UCSD-AML1 (cell line): ENCODE measurements around the gene FSIP2.

Experiments used
- DNase-seq: peaks from one replicate; lab custom pipeline; 2025; ENCODE audit not compliant: unreplicated experiment; lab: John Stamatoyannopoulos, UW

Gene FSIP2, protein sequence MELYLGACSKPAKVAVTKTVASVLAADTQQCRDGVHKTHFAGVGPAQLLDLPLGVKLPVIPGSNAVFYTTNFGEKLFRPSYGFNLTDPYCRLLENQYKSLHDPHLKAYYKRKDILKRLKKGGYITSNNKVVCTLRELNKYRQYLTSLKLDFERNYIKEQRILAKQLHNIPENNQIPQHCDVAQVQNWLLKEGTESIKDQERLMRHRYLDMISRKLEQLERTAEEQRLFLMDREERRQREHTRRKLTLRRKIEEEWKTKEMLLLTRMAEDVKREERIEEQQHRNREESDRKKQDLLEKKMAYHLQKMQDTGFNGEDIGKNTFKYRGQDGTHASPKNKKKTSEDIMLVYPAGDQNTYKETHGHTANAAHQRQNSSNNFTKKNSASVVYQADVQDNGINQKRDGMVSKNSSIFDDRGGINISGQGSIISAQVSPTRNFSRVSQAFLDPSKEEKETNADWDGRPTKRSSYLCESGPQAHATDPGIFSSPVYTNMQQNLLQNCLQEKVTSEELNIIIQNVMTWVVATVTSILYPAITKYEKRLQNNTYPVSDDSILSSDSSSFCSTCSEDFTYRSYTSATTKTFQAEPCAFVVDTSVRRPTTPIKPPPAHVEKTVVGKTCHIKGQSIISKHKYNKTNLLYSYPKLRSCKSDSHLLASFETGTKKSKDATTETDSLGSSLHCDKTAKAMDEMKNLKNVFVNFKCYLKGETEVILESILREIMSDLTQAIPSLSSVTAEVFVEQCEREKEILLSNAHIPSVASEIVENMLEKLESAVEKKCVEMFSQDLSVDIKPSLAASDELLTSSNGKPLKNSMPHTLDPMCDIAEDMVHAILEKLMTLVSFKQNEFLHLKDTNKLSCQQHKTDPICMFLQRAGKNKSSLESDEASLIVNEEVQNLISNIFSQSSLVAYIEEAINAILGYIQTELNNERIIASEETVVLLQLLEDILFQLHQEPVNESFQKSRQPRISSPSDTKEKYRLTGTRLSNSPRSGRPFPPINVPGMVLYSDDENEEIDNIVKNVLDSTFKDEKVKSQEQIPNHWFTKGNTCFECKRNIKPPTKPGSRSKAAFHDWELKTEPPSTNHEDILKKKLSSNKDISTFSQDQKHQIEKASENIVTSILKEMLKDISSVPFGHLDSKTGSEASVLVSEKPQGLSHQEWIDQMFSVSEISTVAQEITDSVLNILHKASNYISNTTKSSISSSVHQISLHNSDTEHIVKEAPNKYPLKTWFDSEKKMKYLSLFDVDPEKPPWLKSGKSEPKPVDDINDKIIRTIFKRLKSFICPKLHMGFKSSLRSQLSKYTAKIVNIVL (N-terminal part only)

GRCh38 chr2:185738679-185739472, at the start of gene FSIP2:
FSIP2 (plus strand) TSS chr2:185738804; CDS start chr2:185738895, 91 bp downstream.
- DNase-seq: peak; percentile 6

DNA sequence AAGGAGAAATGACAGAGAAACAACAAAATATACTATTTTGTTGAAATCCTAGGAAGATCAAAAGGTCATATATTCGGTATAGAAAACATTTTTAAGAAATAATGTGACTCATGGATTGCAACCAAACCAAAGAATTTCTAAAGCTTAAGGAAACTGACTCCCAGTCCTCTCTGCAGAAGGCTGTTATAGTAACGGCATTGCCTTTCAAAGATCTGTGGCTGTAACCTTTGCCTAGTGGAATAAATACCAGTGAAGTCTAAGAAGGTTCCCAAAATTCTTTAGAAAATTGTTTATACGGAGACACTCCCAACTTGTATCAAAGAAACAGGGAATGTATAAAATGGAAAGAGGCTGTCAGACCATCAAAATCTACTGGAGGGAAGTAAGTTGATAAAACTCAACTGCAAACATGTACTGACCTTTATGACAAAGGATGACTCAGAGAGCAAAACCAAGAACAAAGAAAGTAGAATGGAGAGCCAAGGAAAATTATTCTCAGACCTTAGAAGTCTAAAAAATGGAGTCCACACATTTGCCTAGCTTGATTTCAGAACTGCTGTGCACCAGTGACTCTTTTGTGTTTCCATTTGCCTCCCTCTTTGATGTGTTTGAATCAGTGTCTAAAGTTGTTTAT, 48.6 kb upstream of the FSIP2 start:
- no peak for DNase-seq

DNA sequence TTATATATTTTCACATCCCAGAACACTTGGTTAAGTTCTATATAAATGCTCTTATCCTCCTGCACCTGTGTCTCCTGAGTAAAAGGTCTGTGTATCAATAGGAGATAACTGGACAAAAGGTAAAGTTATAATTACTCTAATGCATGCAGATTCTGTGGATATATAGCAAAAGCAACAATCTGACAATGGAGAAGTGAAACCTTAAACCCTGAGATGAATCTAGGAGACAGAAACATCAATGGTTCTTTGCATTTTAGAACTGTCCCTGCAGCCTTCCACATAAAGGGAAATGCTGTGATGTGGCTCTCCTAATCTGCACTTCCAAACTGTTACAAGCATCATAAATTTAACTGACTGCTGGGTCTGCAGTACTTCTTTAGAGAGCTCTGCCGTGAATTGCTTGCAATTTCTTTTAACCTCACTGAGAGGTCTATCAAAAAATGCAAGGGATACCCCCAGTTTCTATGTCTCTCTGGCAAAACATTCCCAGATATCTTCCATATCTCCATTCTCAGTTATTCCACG, 42.8 kb upstream of the FSIP2 start:
- no peak for DNase-seq

- DNase-seq: no peak
These were observed 37.7 kb upstream of the FSIP2 start for GRCh38 chr2:185700883-185701282.

GRCh38 chr2:185734658-185735057, 3.9 kb upstream of the FSIP2 start:
- DNase-seq: no peak

GRCh38 chr2:185736210-185736609, 2.4 kb upstream of the FSIP2 start:
- DNase-seq: no peak

GRCh38 chr2:185745864-185746859, 7.6 kb downstream of the FSIP2 start:
- DNase-seq: no peak

- DNase-seq: no peak
These were observed 18.8 kb downstream of the FSIP2 start for GRCh38 chr2:185757356-185757755.

GRCh38 chr2:185771396-185771795, 32.8 kb downstream of the FSIP2 start:
- no peak for DNase-seq

- DNase-seq: no peak
These were observed 42.3 kb downstream of the FSIP2 start for GRCh38 chr2:185780890-185781289.

DNA sequence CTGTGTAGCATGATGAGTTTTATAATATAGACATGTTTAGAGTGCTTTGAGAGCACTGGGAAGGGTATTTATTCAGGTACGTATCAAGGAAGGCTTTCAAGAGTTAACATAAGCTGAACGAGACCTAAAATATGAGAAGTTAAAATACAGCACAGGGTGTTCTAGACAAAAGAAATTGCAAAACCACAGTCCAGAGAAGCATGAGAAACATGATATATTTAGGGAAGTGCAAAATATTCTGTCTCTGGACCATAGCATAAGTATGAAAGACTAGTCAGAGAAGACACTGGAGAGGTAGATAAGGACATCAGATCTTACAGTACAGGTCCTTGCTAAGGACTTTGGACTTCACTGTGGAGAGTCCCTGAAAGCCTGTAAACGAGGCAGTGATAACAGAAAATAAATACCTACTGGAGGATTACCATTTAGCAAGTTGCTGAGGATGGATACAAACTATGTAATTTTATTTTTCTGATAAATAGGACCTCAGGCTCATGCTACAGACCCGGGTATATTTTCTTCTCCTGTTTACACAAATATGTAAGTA, 43.7 kb downstream of the FSIP2 start:
- no peak for DNase-seq

DNA sequence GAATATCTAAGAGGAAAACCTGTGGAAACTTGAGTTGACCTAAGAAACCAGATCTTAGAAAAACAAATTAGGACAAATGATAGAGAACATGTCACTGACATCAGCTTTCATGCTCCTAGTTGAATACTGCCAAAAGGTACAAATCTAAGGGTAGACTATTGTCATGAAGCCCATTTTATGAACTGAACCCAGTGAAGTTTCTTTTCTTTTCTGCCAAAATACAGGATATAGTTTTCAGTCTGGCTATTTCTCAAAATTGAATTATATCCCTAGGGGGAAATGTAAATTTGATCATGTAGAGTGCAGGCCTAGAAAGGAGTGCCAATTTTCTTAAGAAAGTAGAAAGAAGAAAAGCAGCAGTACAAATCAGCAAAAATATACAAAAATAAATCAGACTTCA, 46.6 kb downstream of the FSIP2 start:
- DNase-seq: no peak

DNA sequence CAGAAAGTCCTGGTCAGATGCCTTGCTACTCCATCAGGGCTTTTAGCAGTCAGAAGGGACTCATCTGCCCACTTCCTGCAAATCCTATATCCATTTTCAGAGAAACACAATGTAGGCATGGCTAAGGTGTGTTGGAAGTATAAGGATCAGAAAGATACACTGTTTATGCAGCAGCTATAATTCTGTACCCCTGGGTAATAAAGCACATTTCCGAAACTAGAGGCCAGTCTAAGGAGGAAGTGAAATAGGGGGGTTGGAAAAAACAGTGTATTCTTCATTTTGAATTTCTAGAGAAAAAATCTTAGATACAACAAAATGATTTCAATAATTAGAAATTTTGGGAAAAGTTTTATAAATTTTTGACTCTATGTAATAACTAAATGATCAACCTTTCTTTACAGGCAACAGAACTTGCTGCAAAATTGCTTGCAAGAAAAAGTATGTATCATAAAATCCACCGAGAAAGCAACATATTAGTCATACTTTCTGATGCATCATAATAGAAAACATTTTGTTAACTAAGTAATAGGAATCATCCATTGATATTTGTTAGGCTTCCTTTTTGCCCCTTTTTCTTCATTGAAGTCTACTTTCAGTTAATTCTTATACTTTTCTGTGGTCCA, 47.4 kb downstream of the FSIP2 start:
- DNase-seq: no peak

- DNase-seq: no peak
These were observed 48.9 kb downstream of the FSIP2 start for GRCh38 chr2:185787227-185788145.

GRCh38 chr2:185790361-185790760, 51.8 kb downstream of the FSIP2 start:
- DNase-seq: no peak

DNA sequence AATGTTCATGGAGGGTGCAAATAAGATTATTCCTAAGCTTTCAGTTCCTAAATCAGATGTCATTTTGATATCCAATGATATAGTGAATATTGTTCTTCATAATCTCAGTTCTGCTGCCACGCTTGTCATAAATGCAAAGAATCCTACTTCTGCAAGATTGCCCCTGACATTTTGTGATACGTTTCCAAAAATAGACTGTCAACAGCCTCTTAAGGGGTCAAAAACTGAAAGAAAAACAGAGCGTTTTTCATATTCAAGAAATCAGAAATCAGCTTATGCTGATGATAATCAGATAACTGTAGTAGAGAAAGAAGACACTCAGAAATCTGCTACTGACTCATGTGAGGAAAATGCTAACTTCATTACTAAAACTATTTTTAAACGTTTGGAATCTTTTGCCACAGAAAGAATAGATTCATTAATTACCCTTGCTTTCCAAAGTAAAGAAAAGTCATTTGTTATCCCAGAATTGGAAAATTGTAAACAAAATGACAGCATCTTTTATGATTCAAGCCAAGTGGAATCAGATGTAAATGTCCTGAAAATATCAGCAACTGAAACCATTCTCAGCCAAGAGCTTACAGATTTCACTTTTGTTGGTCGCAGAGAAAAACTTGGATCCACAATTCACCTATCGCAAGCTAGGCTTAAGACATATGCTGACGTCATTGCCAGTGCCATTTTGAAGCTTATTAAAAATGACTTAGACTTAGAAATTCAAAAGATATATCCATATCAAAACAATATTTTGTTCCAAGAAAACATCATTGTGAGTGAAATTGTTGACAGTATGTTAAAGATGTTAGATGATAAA, 55.1 kb downstream of the FSIP2 start:
- DNase-seq: no peak
